HEK293 (cell line): Measurements from ENCODE around the gene PDXK.

Source experiments
- BCL11A ChIP-seq: fragments of 450-650 bp; formaldehyde crosslinking; IDR thresholded peaks from 2 replicates; pipeline ENCODE4 v1.5.1; 2016; ENCODE audit warnings: low read depth, missing biosample characterization, missing genetic modification characterization
- CTCF ChIP-seq: fragments of 450-650 bp; formaldehyde crosslinking; IDR thresholded peaks from 2 replicates; pipeline ENCODE4 v1.5.1; 2016; ENCODE audit warnings: missing biosample characterization, missing genetic modification characterization
- ELK4 ChIP-seq: IDR thresholded peaks from 2 replicates; pipeline ENCODE4 v1.6.1; 2011; ENCODE audit warnings: mild to moderate bottlenecking, low read depth, low read length, borderline replicate concordance
- ZBTB1 ChIP-seq: fragments of 450-650 bp; formaldehyde crosslinking; IDR thresholded peaks from 2 replicates; pipeline ENCODE4 v1.5.1; 2016; ENCODE audit warnings: missing biosample characterization, missing genetic modification characterization
- ZBTB26 ChIP-seq: fragments of 450-650 bp; formaldehyde crosslinking; optimal IDR thresholded peaks from 2 replicates; pipeline ENCODE3; 2016; ENCODE audit warnings: missing biosample characterization, mild to moderate bottlenecking, missing genetic modification characterization
- ZBTB7A ChIP-seq: fragments of 450-650 bp; formaldehyde crosslinking; IDR thresholded peaks from 2 replicates; pipeline ENCODE4 v1.5.1; 2016; ENCODE audit warnings: low read depth, missing biosample characterization, missing genetic modification characterization
- ZNF157 ChIP-seq: fragments of 450-650 bp; formaldehyde crosslinking; IDR thresholded peaks from 2 replicates; pipeline ENCODE4 v1.5.1; 2016; ENCODE audit warnings: missing biosample characterization, missing genetic modification characterization
- ZNF26 ChIP-seq: fragments of 450-650 bp; formaldehyde crosslinking; IDR thresholded peaks from 2 replicates; pipeline ENCODE4 v1.5.1; 2016; ENCODE audit warnings: missing biosample characterization, missing genetic modification characterization
- ZNF391 ChIP-seq: fragments of 450-650 bp; formaldehyde crosslinking; IDR thresholded peaks from 2 replicates; pipeline ENCODE4 v1.5.1; 2016; ENCODE audit warnings: low read depth, missing biosample characterization, missing genetic modification characterization, borderline replicate concordance
- ZNF561 ChIP-seq: fragments of 450-650 bp; IDR thresholded peaks from 2 replicates; pipeline ENCODE4 v1.5.1; 2018; ENCODE audit warnings: missing biosample characterization, missing genetic modification characterization, borderline replicate concordance
- ZNF621 ChIP-seq: fragments of 450-650 bp; formaldehyde crosslinking; IDR thresholded peaks from 2 replicates; pipeline ENCODE4 v1.5.1; 2017; ENCODE audit warnings: missing biosample characterization, missing genetic modification characterization
- ZNF707 ChIP-seq: fragments of 450-650 bp; formaldehyde crosslinking; IDR thresholded peaks from 2 replicates; pipeline ENCODE4 v1.5.1; 2016; ENCODE audit warnings: missing biosample characterization, missing genetic modification characterization

GRCh38 chr21:43691801-43692200, 27.1 kb upstream of the PDXK start:
- no peak for TF ChIP-seq ZBTB1 (tag by site-specific recombination)
- no peak for TF ChIP-seq ZBTB7A (tag by site-specific recombination)
- no peak for TF ChIP-seq ZBTB26 (tag by site-specific recombination)
- no peak for TF ChIP-seq CTCF (tag by site-specific recombination)
- no peak for TF ChIP-seq ZNF391 (tag by site-specific recombination)
- no peak for TF ChIP-seq ZNF707 (tag by site-specific recombination)
- no peak for TF ChIP-seq BCL11A (tag by site-specific recombination)
- no peak for TF ChIP-seq ZNF26 (tag by site-specific recombination)
- TF ChIP-seq ELK4 = no peak
- TF ChIP-seq ZNF621 (tag by site-specific recombination) = no peak
- TF ChIP-seq ZNF157 = no peak
- TF ChIP-seq ZNF561 (tag by site-specific recombination) = no peak
